Gastroesophageal sphincter (tissue), 4 donors: Measurements from ENCODE around the gene ENO2. TPM values are rescaled to one million over a fixed set of nuclear protein-coding genes. Genes with fewer than 3 reads are reported as not detected.
A peak's percentile ranks its signal among the peaks of the same experiment; 100 is the strongest.

Experiments used
- ATAC-seq: fragments of 150-250 bp; one replicate; pipeline ENCODE4 v1.9.1; 2016; ENCODE audit warnings: mild to moderate bottlenecking, moderate library complexity
- H3K27ac ChIP-seq, 4 donors: fragments of 200-600 bp; sonication (generic) in 3 of 4; 1 replicate in 3 of 4; 2 replicates in 1 of 4; pipeline ENCODE4 v1.5.1; 2016 to 2019
- H3K27me3 ChIP-seq: fragments of 200-600 bp; sonication (generic); one replicate; pipeline ENCODE4 v1.5.1; 2019
- H3K36me3 ChIP-seq, 2 donors: fragments of 200-600 bp; sonication (generic); one replicate each; pipeline ENCODE4 v1.5.1; 2019; ENCODE audit warnings: control low read depth in 1 of 2
- H3K4me1 ChIP-seq, 3 donors: fragments of 200-600 bp; sonication (generic); 1 replicate in 2 of 3; 2 replicates in 1 of 3; pipeline ENCODE4 v1.5.1; 2016 to 2019; ENCODE audit warnings: control low read depth in 2 of 3
- H3K4me3 ChIP-seq, 2 donors: fragments of 200-600 bp; sonication (generic); one replicate each; pipeline ENCODE4 v1.5.1; 2019; ENCODE audit warnings: mild to moderate bottlenecking in 1 of 2, moderate library complexity in 1 of 2
- H3K9me3 ChIP-seq, 3 donors: fragments of 200-600 bp; sonication (generic); one replicate each; pipeline ENCODE4 v1.5.1; 2017 to 2019; ENCODE audit warnings: control low read depth in 2 of 3
- CTCF ChIP-seq, 4 experiments: fragments of 200-600 bp in 2 of 4; fragments of 450-650 bp in 2 of 4; sonication (generic) in 1 of 4; IDR thresholded peaks; one replicate each; pipeline ENCODE4 v1.5.1; 2017 to 2019; ENCODE audit warnings: antibody characterized with exemption in 4 of 4, mild to moderate bottlenecking in 2 of 4, moderate library complexity in 2 of 4
- EP300 ChIP-seq: sonication (generic); formaldehyde crosslinking; IDR thresholded peaks from one replicate; pipeline ENCODE4 v1.6.1; 2017; ENCODE audit warnings: antibody characterized with exemption, mild to moderate bottlenecking
- POLR2A ChIP-seq, 2 donors: fragments of 450-650 bp; IDR thresholded peaks; one replicate each; pipeline ENCODE4 v1.6.1; 2017; ENCODE audit warnings: antibody characterized with exemption in 2 of 2, mild to moderate bottlenecking in 2 of 2, moderate library complexity in 1 of 2
- POLR2AphosphoS5 ChIP-seq: sonication (generic); formaldehyde crosslinking; IDR thresholded peaks from one replicate; pipeline ENCODE4 v1.6.1; 2017; ENCODE audit warnings: antibody characterized with exemption
- WGBS, 2 donors: methylation state at CpG; one replicate each; pipeline ENCODE4 v1.1.5; 2018; ENCODE audit warnings: low coverage in 1 of 2; 5-methylcytosine and 5-hydroxymethylcytosine counted together
- total RNA-seq, 4 donors: library from RNA; depleted of rRNA; stranded (reverse); fragments of >200 nt; gene quantifications; one replicate each; pipeline ENCODE4 v1.1.0, GENCODE V29; 2016

ENO2 gene
- total RNA-seq, 4 donors from 2014 or later, result 31.2 to 68.2 (median 43.5) TPM

GRCh38 chr12:6914947-6915788 lies 788 bp downstream of the ENO2 start:
- no peaks in the 10 kb centered on the region for H3K27me3 ChIP-seq
- ATAC-seq, result no peak
- H3K36me3 ChIP-seq, result peaks cover 0 to 42% of the 10 kb centered on the region in 2 donors
- no peaks in the 10 kb centered on the region for H3K9me3 ChIP-seq
- H3K4me3 ChIP-seq, result peak overlapping the region; percentile 65 to 87
- 6 to 9% methylated on average over 7 to 14 of the region's 29 CpGs for WGBS, 2 donors
- TF ChIP-seq POLR2A (IDR thresholded peaks at IDR 0.05) (no peak), EP300 (no peak), POLR2AphosphoS5 (no peak), CTCF (IDR thresholded peaks at IDR 0.05) (no peak)
- H3K27ac ChIP-seq, result peak overlapping the region; percentile 58 to 92 (median 90)
- H3K4me1 ChIP-seq, result peaks cover 0 to 31% (median 15%) of the 10 kb centered on the region in 3 donors

- Histone ChIP-seq H3K4me1 (peaks cover 0 to 31% (median 15%) of the 10 kb centered on the region in 3 donors), H3K36me3 (peaks cover 0 to 48% of the 10 kb centered on the region in 2 donors), H3K27me3 (no peaks in the 10 kb centered on the region), H3K4me3 (peak overlapping the region in 1 of 2 donors; percentile 87), H3K27ac (peak overlapping the region in 3 of 4 donors; percentile 88 to 92 (median 91)), H3K9me3 (no peaks in the 10 kb centered on the region)
- WGBS, 2 donors, result no CpG with 5 or more reads among the region's 14 CpGs
- TF ChIP-seq POLR2A (IDR thresholded peaks at IDR 0.05) (no peak), POLR2AphosphoS5 (no peak), EP300 (no peak), CTCF (IDR thresholded peaks at IDR 0.05) (no peak)
- ATAC-seq, result no peak
These were observed 1.5 kb downstream of the ENO2 start for GRCh38 chr12:6915789-6916285.

- Histone ChIP-seq H3K27me3 (no peaks in the 10 kb centered on the region), H3K4me1 (peaks cover 0 to 31% (median 15%) of the 10 kb centered on the region in 3 donors), H3K4me3 (no peak overlapping the region), H3K9me3 (no peaks in the 10 kb centered on the region), H3K36me3 (peaks cover 0 to 56% of the 10 kb centered on the region in 2 donors), H3K27ac (peak overlapping the region in 2 of 4 donors; percentile 91 to 92)
- TF ChIP-seq POLR2A (IDR thresholded peaks at IDR 0.05) (no peak), EP300 (no peak), CTCF (IDR thresholded peaks at IDR 0.05) (no peak), POLR2AphosphoS5 (no peak)
- 83 to 89% methylated on average over 2 to 6 of the region's 11 CpGs for WGBS, 2 donors
- no peak for ATAC-seq
These were observed 2.2 kb downstream of the ENO2 start for GRCh38 chr12:6916426-6917200.

- no peak for ATAC-seq
- 66% methylated on average over 3 of the region's 14 CpGs; no CpG with 5 or more reads in 1 of the 2 donors for WGBS, 2 donors
- no peaks in the 10 kb centered on the region for H3K9me3 ChIP-seq
These were observed 3.3 kb downstream of the ENO2 start for GRCh38 chr12:6917491-6918231.

More at GRCh38 chr12:6917491-6918231, 3.3 kb downstream of the ENO2 start:
- no peak overlapping the region for H3K4me3 ChIP-seq
- H3K36me3 ChIP-seq, result peaks cover 0 to 66% of the 10 kb centered on the region in 2 donors
- no peaks in the 10 kb centered on the region for H3K27me3 ChIP-seq
- H3K27ac ChIP-seq, result peak overlapping the region in 1 of 4 donors; percentile 91
- TF ChIP-seq CTCF (IDR thresholded peaks at IDR 0.05), result no peak
- no peak for TF ChIP-seq POLR2A (IDR thresholded peaks at IDR 0.05)
- TF ChIP-seq EP300, result no peak
- no peak for TF ChIP-seq POLR2AphosphoS5
- peaks cover 0 to 31% (median 15%) of the 10 kb centered on the region in 3 donors for H3K4me1 ChIP-seq
